CD4-positive, CD25-positive, alpha-beta regulatory T cell (primary cell): ENCODE results near the gene TBX15. TPM values are rescaled to one million over a fixed set of nuclear protein-coding genes. Genes with fewer than 3 reads are reported as not detected.
"Not testable (repeated sequence)": the region's sequence is repeated elsewhere in the genome, so short reads cannot be mapped to it uniquely, and the experiment has no call there.

Source experiments
- ATAC-seq, 2 donors: fragments of 150-1000 bp; cut with Tn5 transposase; one replicate each; pipeline ENCODE4 v1.10.0; 2021; ENCODE audit warnings: low read depth in 2 of 2, moderate number of reproducible peaks in 2 of 2, moderate library complexity in 1 of 2
- DNase-seq, 3 donors: peaks; one replicate each; pipeline versions ENCODE4 v3.0.0 to v3.0.0-alpha.2; 2012 to 2022; ENCODE audit warnings: mixed read lengths in 1 of 3
- H3K27ac ChIP-seq: one replicate; pipeline ENCODE4 v1.7.0; 2013; ENCODE audit warnings: mild to moderate bottlenecking, low read length; ENCODE audit not compliant: insufficient read depth, poor library complexity, severe bottlenecking
- H3K27me3 ChIP-seq: one replicate; pipeline ENCODE4 v1.7.0; 2013; ENCODE audit warnings: low read length; ENCODE audit not compliant: control insufficient read depth, insufficient read depth
- H3K36me3 ChIP-seq: one replicate; pipeline ENCODE4 v1.7.0; 2013; ENCODE audit warnings: mild to moderate bottlenecking, low read length, moderate library complexity; ENCODE audit not compliant: control insufficient read depth, insufficient read depth
- H3K4me1 ChIP-seq: 2 replicates; pipeline ENCODE4 v1.7.0; 2013; ENCODE audit warnings: mild to moderate bottlenecking, low read length; ENCODE audit not compliant: insufficient read depth, control insufficient read depth, poor library complexity, severe bottlenecking
- H3K4me3 ChIP-seq: one replicate; pipeline ENCODE4 v1.7.0; 2013; ENCODE audit warnings: low read depth, mild to moderate bottlenecking, low read length, moderate library complexity
- H3K9me3 ChIP-seq, 2 experiments: 1 replicate in 1 of 2; 2 replicates in 1 of 2; pipeline ENCODE4 v1.7.0; 2013; ENCODE audit warnings: low read length in 2 of 2, mild to moderate bottlenecking in 1 of 2, moderate library complexity in 1 of 2; ENCODE audit not compliant: control insufficient read depth in 2 of 2
- H3K27ac Mint-ChIP-seq, 3 donors: one replicate each; pipeline ENCODE4 v1.8.0; 2020 to 2022; ENCODE audit warnings: mild to moderate bottlenecking in 3 of 3, mixed read lengths in 3 of 3, moderate library complexity in 2 of 3
- H3K27me3 Mint-ChIP-seq: one replicate; pipeline ENCODE4 v1.8.0; 2022; ENCODE audit warnings: mild to moderate bottlenecking, mixed read lengths
- H3K36me3 Mint-ChIP-seq: one replicate; pipeline ENCODE4 v1.8.0; 2020; ENCODE audit warnings: mixed read lengths
- H3K4me1 Mint-ChIP-seq, 4 donors: one replicate each; pipeline ENCODE4 v1.8.0; 2020 to 2022; ENCODE audit warnings: mixed read lengths in 4 of 4, mild to moderate bottlenecking in 1 of 4
- H3K4me3 Mint-ChIP-seq, 4 donors: one replicate each; pipeline ENCODE4 v1.8.0; 2020 to 2022; ENCODE audit warnings: mild to moderate bottlenecking in 4 of 4, mixed read lengths in 4 of 4, moderate library complexity in 3 of 4
- H3K9me3 Mint-ChIP-seq, 7 donors: one replicate each; pipeline ENCODE4 v1.8.0; 2020 to 2022; ENCODE audit warnings: mixed read lengths in 7 of 7, mild to moderate bottlenecking in 3 of 7, moderate library complexity in 2 of 7
- polyA plus RNA-seq, 4 donors: library from polyadenylated mRNA; unstranded; fragments of 300-500 nt; fragmentation: Illumina TruSeq; gene quantifications; one replicate each; pipeline ENCODE4 v1.2.3, GENCODE V29; 2021
- total RNA-seq: library from RNA; stranded (reverse); gene quantifications from one replicate; pipeline ENCODE4 v1.2.3, GENCODE V29; 2022

Gene TBX15
- total and polyA plus RNA-seq, 5 donors from 2014 or later = not detected

DNA sequence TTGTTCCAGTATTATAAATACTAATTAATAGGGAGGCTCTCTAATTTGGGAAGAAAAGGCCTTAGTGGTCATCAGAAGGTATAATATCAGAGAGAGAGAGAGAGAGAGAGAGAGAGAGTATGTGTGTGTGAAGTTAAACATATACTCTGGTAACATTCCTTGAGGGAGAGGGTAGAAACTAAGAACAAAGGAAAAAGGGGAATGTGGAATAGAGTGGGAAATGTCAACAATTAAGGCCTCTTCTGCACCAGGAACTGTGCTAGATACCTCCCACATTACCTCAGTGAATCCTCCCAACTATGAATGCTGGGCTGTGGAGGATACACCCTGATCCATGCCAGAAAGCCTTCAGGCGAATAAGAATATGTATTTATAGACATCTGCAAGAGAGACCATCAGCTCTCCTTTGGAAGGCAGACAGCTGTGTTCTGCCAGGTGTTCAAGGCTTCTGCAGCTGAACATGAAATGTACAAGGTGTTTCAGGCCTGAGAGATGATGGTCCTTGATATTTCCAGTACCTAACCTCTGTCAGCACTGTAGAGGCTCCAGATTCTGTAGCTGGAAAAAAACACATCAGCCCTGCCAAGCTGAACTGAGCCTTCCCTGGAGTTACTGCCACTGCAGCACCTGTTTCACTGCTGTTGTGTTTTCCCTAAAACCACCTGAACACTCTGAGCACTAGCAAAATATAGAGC, 29.1 kb downstream of the TBX15 start:
- peaks cover 3% of the 10 kb centered on the region for H3K27me3 ChIP-seq
- H3K27ac Mint-ChIP-seq = peak overlapping the region in 1 of 3 donors; percentile 82
- H3K27me3 Mint-ChIP-seq = no peaks in the 10 kb centered on the region
- no peaks in the 10 kb centered on the region for H3K4me1 Mint-ChIP-seq
- H3K36me3 Mint-ChIP-seq = no peaks in the 10 kb centered on the region
- peaks cover 0 to 4% (median 1%) of the 10 kb centered on the region in 7 donors for H3K9me3 Mint-ChIP-seq
- ATAC-seq = no peak
- no peak overlapping the region for H3K4me3 Mint-ChIP-seq
- H3K4me3 ChIP-seq = no peak overlapping the region
- no peak for DNase-seq
- no peaks in the 10 kb centered on the region for H3K36me3 ChIP-seq
- no peaks in the 10 kb centered on the region for H3K9me3 ChIP-seq
- H3K4me1 ChIP-seq = no peaks in the 10 kb centered on the region
- no peak overlapping the region for H3K27ac ChIP-seq

DNA sequence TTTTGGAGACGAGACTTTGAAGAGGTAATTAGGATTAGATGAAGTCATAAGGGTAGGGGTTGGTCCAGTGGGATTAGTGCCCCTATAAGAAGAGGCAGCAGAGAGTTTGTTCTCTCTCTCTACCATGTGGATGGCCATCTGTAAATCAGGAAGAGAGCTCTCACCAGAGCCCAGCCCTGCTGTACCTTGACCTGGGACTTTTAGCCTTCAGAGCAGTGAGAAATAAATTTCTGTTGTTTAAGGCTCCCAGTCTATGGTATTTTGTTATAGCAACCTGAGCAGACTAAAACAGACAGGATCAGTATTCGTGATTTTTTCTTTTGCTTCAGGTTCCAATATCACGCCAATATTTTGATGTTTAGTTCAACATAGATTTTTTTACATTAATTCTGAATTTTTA, 30.0 kb downstream of the TBX15 start:
- Mint-ChIP-seq H3K4me3 (no peak overlapping the region), H3K27me3 (no peaks in the 10 kb centered on the region), H3K27ac (no peak overlapping the region), H3K4me1 (no peaks in the 10 kb centered on the region), H3K36me3 (no peaks in the 10 kb centered on the region), H3K9me3 (peaks cover 0 to 4% (median 0%) of the 10 kb centered on the region in 7 donors)
- DNase-seq (no peak), ATAC-seq (no peak)
- no peaks in the 10 kb centered on the region for H3K4me1 ChIP-seq
- no peaks in the 10 kb centered on the region for H3K36me3 ChIP-seq
- H3K27me3 ChIP-seq = peaks cover 3% of the 10 kb centered on the region
- no peak overlapping the region for H3K27ac ChIP-seq
- no peak overlapping the region for H3K4me3 ChIP-seq
- H3K9me3 ChIP-seq = no peaks in the 10 kb centered on the region

DNA sequence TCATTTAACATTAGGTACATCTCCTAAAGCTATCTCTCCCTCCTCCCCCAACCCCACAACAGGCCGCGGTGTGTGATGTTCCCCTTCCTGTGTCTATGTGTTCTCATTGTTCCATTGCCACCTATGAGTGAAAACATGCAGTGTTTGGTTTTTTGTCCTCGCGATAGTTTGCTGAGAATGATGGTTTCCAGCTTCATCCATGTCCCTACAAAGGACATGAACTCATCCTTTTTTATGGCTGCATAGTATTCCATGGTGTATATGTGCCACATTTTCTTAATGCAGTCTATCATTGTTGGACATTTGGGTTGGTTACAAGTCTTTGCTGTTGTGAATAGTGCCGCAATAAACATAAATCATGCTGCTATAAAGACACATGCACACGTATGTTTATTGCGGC, 30.6 kb downstream of the TBX15 start:
- not testable (repeated sequence) for H3K36me3 ChIP-seq

DNA sequence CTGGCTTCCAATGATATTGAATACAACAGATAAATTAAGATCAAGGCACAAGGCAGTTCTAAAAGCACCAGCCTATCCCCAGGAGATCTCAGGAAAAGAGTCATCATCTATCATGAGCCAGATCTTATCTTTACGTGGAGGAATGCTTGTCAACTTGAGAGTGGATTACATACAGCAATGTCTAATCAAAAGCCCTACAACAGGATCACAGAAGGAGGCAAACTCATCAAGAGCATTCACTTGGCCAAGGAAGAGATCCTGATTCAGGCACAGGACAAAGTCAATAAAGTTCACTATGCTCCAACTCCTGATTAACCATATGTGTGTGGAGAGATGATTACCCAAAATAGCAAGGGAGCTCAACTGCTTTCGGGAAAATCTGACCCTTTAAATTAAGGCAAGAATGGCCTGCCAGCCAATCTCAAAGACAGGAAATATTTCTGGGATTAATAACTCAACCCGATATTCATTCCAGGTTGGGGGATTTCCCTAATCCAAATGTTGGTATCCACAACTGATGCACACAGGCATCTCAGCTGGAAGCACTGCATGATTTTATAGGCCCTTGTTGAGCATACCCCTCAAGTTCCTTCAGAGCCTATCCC, 33.7 kb downstream of the TBX15 start:
- H3K9me3 Mint-ChIP-seq = peaks cover 0 to 4% (median 0%) of the 10 kb centered on the region in 7 donors
- ATAC-seq (no peak), DNase-seq (no peak)
- Histone ChIP-seq H3K36me3 (no peaks in the 10 kb centered on the region), H3K27ac (no peak overlapping the region), H3K27me3 (no peaks in the 10 kb centered on the region), H3K9me3 (no peaks in the 10 kb centered on the region), H3K4me1 (no peaks in the 10 kb centered on the region), H3K4me3 (no peak overlapping the region)
- no peak overlapping the region for H3K4me3 Mint-ChIP-seq
- no peaks in the 10 kb centered on the region for H3K27me3 Mint-ChIP-seq
- H3K4me1 Mint-ChIP-seq = no peaks in the 10 kb centered on the region
- H3K27ac Mint-ChIP-seq = no peak overlapping the region
- H3K36me3 Mint-ChIP-seq = no peaks in the 10 kb centered on the region

More for the DNA sequence above, 30.6 kb downstream of the TBX15 start:
- not testable (repeated sequence) for H3K27me3 ChIP-seq, DNase-seq, H3K27me3 Mint-ChIP-seq, H3K36me3 Mint-ChIP-seq, H3K4me1 ChIP-seq, H3K4me1 Mint-ChIP-seq, H3K9me3 ChIP-seq, H3K27ac Mint-ChIP-seq, H3K27ac ChIP-seq, H3K9me3 Mint-ChIP-seq, ATAC-seq, H3K4me3 ChIP-seq, H3K4me3 Mint-ChIP-seq

DNA sequence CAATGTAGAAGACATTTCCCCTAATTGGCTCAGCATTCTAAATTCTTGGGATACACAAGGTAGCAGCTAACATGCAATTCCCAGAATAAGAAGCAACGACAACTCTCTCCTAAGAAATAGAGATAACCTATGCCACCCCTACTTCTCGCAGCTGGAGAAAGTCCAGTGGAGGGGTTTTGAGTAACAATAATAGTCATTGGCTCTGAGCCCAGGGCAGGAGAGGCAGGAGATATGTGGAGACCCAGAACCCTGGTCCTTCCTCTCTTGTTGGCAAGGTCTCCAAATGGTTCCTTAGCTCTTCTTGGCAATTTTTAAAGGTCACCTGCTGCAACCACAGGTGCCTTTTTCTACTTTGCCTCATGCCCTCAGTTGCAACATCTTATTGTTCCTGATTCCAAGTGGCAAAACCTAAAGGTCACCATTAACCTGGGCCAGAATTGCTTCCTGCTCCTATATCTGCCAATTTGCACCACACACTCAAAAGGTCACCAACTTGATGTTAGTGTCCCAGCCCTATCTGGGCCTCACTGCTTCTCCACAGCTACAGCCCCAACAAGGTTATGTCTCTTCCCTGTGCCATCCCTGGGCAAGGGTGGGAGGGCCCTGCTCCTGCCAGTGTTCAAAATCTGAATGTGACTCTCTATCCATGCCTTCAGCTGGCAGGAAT, 36.7 kb downstream of the TBX15 start:
- H3K27me3 ChIP-seq = no peaks in the 10 kb centered on the region
- Mint-ChIP-seq H3K4me3 (peak overlapping the region in 1 of 4 donors; percentile 52), H3K27ac (no peak overlapping the region), H3K9me3 (peaks cover 0 to 7% (median 0%) of the 10 kb centered on the region in 7 donors), H3K36me3 (no peaks in the 10 kb centered on the region), H3K27me3 (no peaks in the 10 kb centered on the region), H3K4me1 (no peaks in the 10 kb centered on the region)
- H3K4me1 ChIP-seq = no peaks in the 10 kb centered on the region
- peaks cover 0 to 3% of the 10 kb centered on the region in 2 experiments for H3K9me3 ChIP-seq
- H3K27ac ChIP-seq = no peak overlapping the region
- no peak for ATAC-seq
- no peak for DNase-seq
- H3K36me3 ChIP-seq = no peaks in the 10 kb centered on the region
- H3K4me3 ChIP-seq = no peak overlapping the region

DNA sequence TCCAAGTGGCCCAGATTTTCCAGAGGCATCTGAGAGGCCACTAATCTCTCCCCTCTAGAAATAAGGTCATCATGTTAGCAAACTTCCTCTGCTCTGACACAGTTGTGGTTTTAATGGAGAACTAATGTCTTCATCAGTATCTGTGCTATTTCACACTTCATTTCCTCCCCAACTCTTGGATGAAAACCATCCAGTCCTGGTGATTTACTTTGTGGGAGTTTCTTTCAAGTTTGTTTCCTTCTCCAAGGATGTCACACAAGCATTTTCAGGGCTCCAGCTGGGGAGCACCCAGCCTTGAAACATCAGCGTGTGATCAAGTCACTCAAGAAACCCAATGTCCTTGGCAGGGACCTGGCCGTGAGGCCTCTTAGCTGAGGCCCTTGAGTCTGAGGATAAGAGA, 38.8 kb downstream of the TBX15 start:
- Mint-ChIP-seq H3K4me1 (no peaks in the 10 kb centered on the region), H3K27me3 (no peaks in the 10 kb centered on the region), H3K27ac (no peak overlapping the region), H3K4me3 (no peak overlapping the region), H3K9me3 (peaks cover 0 to 7% (median 0%) of the 10 kb centered on the region in 7 donors), H3K36me3 (no peaks in the 10 kb centered on the region)
- H3K27ac ChIP-seq = no peak overlapping the region
- DNase-seq = no peak
- peaks cover 0 to 3% of the 10 kb centered on the region in 2 experiments for H3K9me3 ChIP-seq
- no peaks in the 10 kb centered on the region for H3K27me3 ChIP-seq
- no peak for ATAC-seq
- no peaks in the 10 kb centered on the region for H3K36me3 ChIP-seq
- H3K4me3 ChIP-seq = no peak overlapping the region
- no peaks in the 10 kb centered on the region for H3K4me1 ChIP-seq

DNA sequence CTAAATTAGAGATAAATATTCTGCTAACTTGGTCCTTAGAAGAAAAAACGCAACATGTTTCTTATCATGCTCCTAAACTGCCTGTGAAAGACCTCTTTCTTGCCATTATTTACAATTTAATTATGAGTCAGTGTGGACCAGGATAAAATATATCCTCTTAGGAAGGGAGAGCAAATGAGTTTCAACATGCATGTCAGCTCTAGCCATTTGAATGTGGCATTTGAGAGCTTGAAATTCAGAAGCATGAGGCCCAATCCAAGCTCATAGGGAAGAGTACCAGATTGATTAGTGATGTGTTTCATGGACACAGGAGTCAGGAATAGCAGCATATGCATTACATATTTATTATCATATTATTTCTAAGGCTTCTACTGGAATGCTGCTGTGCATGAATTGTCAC, 39.3 kb downstream of the TBX15 start:
- Histone ChIP-seq H3K27ac (no peak overlapping the region), H3K9me3 (peaks cover 0 to 3% of the 10 kb centered on the region in 2 experiments), H3K4me1 (no peaks in the 10 kb centered on the region), H3K36me3 (no peaks in the 10 kb centered on the region), H3K4me3 (no peak overlapping the region), H3K27me3 (no peaks in the 10 kb centered on the region)
- no peaks in the 10 kb centered on the region for H3K36me3 Mint-ChIP-seq
- ATAC-seq (no peak), DNase-seq (no peak)
- no peaks in the 10 kb centered on the region for H3K27me3 Mint-ChIP-seq
- no peak overlapping the region for H3K4me3 Mint-ChIP-seq
- H3K4me1 Mint-ChIP-seq = no peaks in the 10 kb centered on the region
- peaks cover 0 to 7% (median 0%) of the 10 kb centered on the region in 7 donors for H3K9me3 Mint-ChIP-seq
- H3K27ac Mint-ChIP-seq = no peak overlapping the region
